Osteocyte (in vitro differentiated cells): ENCODE measurements around the gene F11. TPM values are rescaled to one million over a fixed set of nuclear protein-coding genes. Genes with fewer than 3 reads are reported as not detected.
"Not testable (repeated sequence)": the region's sequence is repeated elsewhere in the genome, so short reads cannot be mapped to it uniquely, and the experiment has no call there.

Source experiments
- DNase-seq: peaks from one replicate; pipeline ENCODE4 v3.0.0; 2021; ENCODE audit warnings: mixed read lengths; ENCODE audit not compliant: unreplicated experiment; ENCODE audit errors: extremely low spot score
- H3K27ac Mint-ChIP-seq: one replicate; pipeline ENCODE4 v1.8.0; 2021; ENCODE audit warnings: mild to moderate bottlenecking, mixed read lengths; ENCODE audit not compliant: unreplicated experiment
- H3K27me3 Mint-ChIP-seq: one replicate; pipeline ENCODE4 v1.8.0; 2021; ENCODE audit warnings: mixed read lengths; ENCODE audit not compliant: unreplicated experiment
- H3K36me3 Mint-ChIP-seq: one replicate; pipeline ENCODE4 v1.8.0; 2021; ENCODE audit warnings: mixed read lengths; ENCODE audit not compliant: unreplicated experiment
- H3K4me1 Mint-ChIP-seq: one replicate; pipeline ENCODE4 v1.8.0; 2021; ENCODE audit warnings: mixed read lengths; ENCODE audit not compliant: unreplicated experiment
- H3K4me3 Mint-ChIP-seq: one replicate; pipeline ENCODE4 v1.8.0; 2021; ENCODE audit warnings: mild to moderate bottlenecking, moderate library complexity, mixed read lengths; ENCODE audit not compliant: unreplicated experiment
- H3K9me3 Mint-ChIP-seq: one replicate; pipeline ENCODE4 v1.8.0; 2021; ENCODE audit warnings: mixed read lengths; ENCODE audit not compliant: unreplicated experiment
- CTCF ChIP-seq: fragments of 200-600 bp; sonication (generic); IDR thresholded peaks from 2 replicates; pipeline ENCODE4 v1.5.0; 2021; ENCODE audit warnings: antibody characterized with exemption, mild to moderate bottlenecking, moderate library complexity
- total RNA-seq: library from RNA; stranded (reverse); gene quantifications from 2 replicates; pipeline ENCODE4 v1.2.1, GENCODE V29; 2021

Gene F11
- total RNA-seq, 1 donor from 2014 or later, result not detected

GRCh38 chr4:186236126-186236525 lies 29.9 kb upstream of the F11 start:
- Mint-ChIP-seq H3K4me3 (no peak overlapping the region), H3K9me3 (no peaks in the 10 kb centered on the region), H3K27me3 (no peaks in the 10 kb centered on the region), H3K27ac (no peak overlapping the region), H3K36me3 (no peaks in the 10 kb centered on the region), H3K4me1 (no peaks in the 10 kb centered on the region)
- no peak for TF ChIP-seq CTCF
- no peak for DNase-seq

GRCh38 chr4:186240452-186240847 lies 25.5 kb upstream of the F11 start:
- H3K36me3 Mint-ChIP-seq, result no peaks in the 10 kb centered on the region
- no peak overlapping the region for H3K4me3 Mint-ChIP-seq
- TF ChIP-seq CTCF, result no peak

GRCh38 chr4:186240848-186241491 lies 25.0 kb upstream of the F11 start:
- Mint-ChIP-seq H3K27me3 (no peaks in the 10 kb centered on the region), H3K9me3 (peaks cover 4% of the 10 kb centered on the region), H3K4me3 (no peak overlapping the region), H3K27ac (no peak overlapping the region), H3K4me1 (no peaks in the 10 kb centered on the region), H3K36me3 (no peaks in the 10 kb centered on the region)
- no peak for DNase-seq
- TF ChIP-seq CTCF, result no peak

More at GRCh38 chr4:186240452-186240847, 25.5 kb upstream of the F11 start:
- H3K27me3 Mint-ChIP-seq, result no peaks in the 10 kb centered on the region
- no peak for DNase-seq
- H3K9me3 Mint-ChIP-seq, result no peaks in the 10 kb centered on the region
- H3K4me1 Mint-ChIP-seq, result no peaks in the 10 kb centered on the region
- no peak overlapping the region for H3K27ac Mint-ChIP-seq

GRCh38 chr4:186241616-186242015 lies 24.4 kb upstream of the F11 start:
- Mint-ChIP-seq H3K9me3 (peaks cover 9% of the 10 kb centered on the region), H3K4me3 (no peak overlapping the region), H3K36me3 (no peaks in the 10 kb centered on the region)

GRCh38 chr4:186242031-186242430 lies 24.0 kb upstream of the F11 start:
- not testable (repeated sequence) for H3K27me3 Mint-ChIP-seq, H3K4me1 Mint-ChIP-seq, H3K36me3 Mint-ChIP-seq, H3K4me3 Mint-ChIP-seq, H3K27ac Mint-ChIP-seq, H3K9me3 Mint-ChIP-seq, DNase-seq

More at GRCh38 chr4:186241616-186242015, 24.4 kb upstream of the F11 start:
- no peak overlapping the region for H3K27ac Mint-ChIP-seq
- no peaks in the 10 kb centered on the region for H3K4me1 Mint-ChIP-seq
- no peak for DNase-seq
- no peaks in the 10 kb centered on the region for H3K27me3 Mint-ChIP-seq
- no peak for TF ChIP-seq CTCF

GRCh38 chr4:186243331-186243730 lies 22.7 kb upstream of the F11 start:
- no peak overlapping the region for H3K27ac Mint-ChIP-seq

More at GRCh38 chr4:186243331-186243730, 22.7 kb upstream of the F11 start:
- Mint-ChIP-seq H3K36me3 (no peaks in the 10 kb centered on the region), H3K4me3 (no peak overlapping the region), H3K4me1 (no peaks in the 10 kb centered on the region), H3K27me3 (no peaks in the 10 kb centered on the region), H3K9me3 (peaks cover 9% of the 10 kb centered on the region)
- TF ChIP-seq CTCF, result no peak
- no peak for DNase-seq
